WTC11 (cell line): ENCODE results near the gene HYOU1. TPM values are rescaled to one million over a fixed set of nuclear protein-coding genes. Genes with fewer than 3 reads are reported as not detected.

Experiments
- ARID4B ChIP-seq: sonication (generic); formaldehyde crosslinking; IDR thresholded peaks from 2 replicates; pipeline ENCODE4 v1.8.0; 2023; ENCODE audit warnings: missing genetic modification reagents, mild to moderate bottlenecking, borderline replicate concordance
- ATF1 ChIP-seq: sonication (generic); formaldehyde crosslinking; IDR thresholded peaks from 2 replicates; pipeline ENCODE4 v1.8.1; 2023; ENCODE audit warnings: mild to moderate bottlenecking, moderate library complexity, missing genetic modification reagents
- HMGXB4 ChIP-seq: sonication (generic); formaldehyde crosslinking; IDR thresholded peaks from 2 replicates; pipeline ENCODE4 v1.8.1; 2023; ENCODE audit warnings: mild to moderate bottlenecking, moderate library complexity, missing genetic modification reagents
- IRF2 ChIP-seq: sonication (generic); formaldehyde crosslinking; IDR thresholded peaks from 2 replicates; pipeline ENCODE4 v1.8.0; 2022; ENCODE audit warnings: low read depth, missing genetic modification reagents, borderline replicate concordance
- RELA ChIP-seq: sonication (generic); formaldehyde crosslinking; IDR thresholded peaks from 2 replicates; pipeline ENCODE4 v1.8.1; 2022; ENCODE audit warnings: missing genetic modification reagents, mild to moderate bottlenecking, borderline replicate concordance
- SMAD4 ChIP-seq: sonication (generic); formaldehyde crosslinking; IDR thresholded peaks from 2 replicates; pipeline ENCODE4 v1.8.0; 2022; ENCODE audit warnings: mild to moderate bottlenecking, missing genetic modification reagents
- TCF7 ChIP-seq: sonication (generic); formaldehyde crosslinking; IDR thresholded peaks from 2 replicates; pipeline ENCODE4 v1.8.0; 2022; ENCODE audit warnings: mild to moderate bottlenecking, low read depth, missing genetic modification reagents, moderate library complexity
- TEAD1 ChIP-seq: sonication (generic); formaldehyde crosslinking; IDR thresholded peaks from 2 replicates; pipeline ENCODE4 v1.8.0; 2022; ENCODE audit warnings: mild to moderate bottlenecking, missing genetic modification reagents
- TEAD4 ChIP-seq: sonication (generic); formaldehyde crosslinking; IDR thresholded peaks from 2 replicates; pipeline ENCODE4 v1.8.0; 2022; ENCODE audit warnings: mild to moderate bottlenecking, missing genetic modification reagents
- TP53 ChIP-seq: sonication (generic); formaldehyde crosslinking; IDR thresholded peaks from 2 replicates; pipeline ENCODE4 v1.8.1; 2023; ENCODE audit warnings: mild to moderate bottlenecking, missing genetic modification reagents
- ZNF138 ChIP-seq: sonication (generic); formaldehyde crosslinking; conservative IDR thresholded peaks from 2 replicates; pipeline ENCODE4 v1.8.1; 2022; ENCODE audit warnings: mild to moderate bottlenecking, moderate library complexity, missing genetic modification reagents
- ZNF281 ChIP-seq: sonication (generic); formaldehyde crosslinking; IDR thresholded peaks from 2 replicates; pipeline ENCODE4 v1.8.0; 2023; ENCODE audit warnings: mild to moderate bottlenecking, missing genetic modification reagents
- ZNF396 ChIP-seq: fragments of 250-450 bp; sonication (Bioruptor Pico); IDR thresholded peaks from 2 replicates; pipeline ENCODE4 v1.8.0; 2021; ENCODE audit warnings: mild to moderate bottlenecking, moderate library complexity, borderline replicate concordance
- ZNF416 ChIP-seq: fragments of 250-450 bp; sonication (Bioruptor Pico); IDR thresholded peaks from 2 replicates; pipeline ENCODE4 v1.9.0; 2021; ENCODE audit warnings: mild to moderate bottlenecking, inconsistent platforms
- ZNF423 ChIP-seq: fragments of 250-450 bp; sonication (Bioruptor Pico); IDR thresholded peaks from 2 replicates; pipeline ENCODE4 v2.1.2; 2022; ENCODE audit warnings: mild to moderate bottlenecking, moderate library complexity
- total RNA-seq: library from RNA; stranded (reverse); gene quantifications from 3 replicates; pipeline ENCODE4 v1.2.3, GENCODE V29; 2021
- TF ChIP-seq, protein P1 (sequence below): fragments of 250-450 bp; sonication (Bioruptor Pico); IDR thresholded peaks from 2 replicates; pipeline ENCODE4 v1.9.0; 2021; ENCODE audit warnings: mild to moderate bottlenecking
- TF ChIP-seq, protein P2 (sequence below): sonication (generic); formaldehyde crosslinking; IDR thresholded peaks from 2 replicates; pipeline ENCODE4 v1.8.0; 2022; ENCODE audit warnings: mild to moderate bottlenecking, missing genetic modification reagents
- TF ChIP-seq, protein P3 (sequence below): sonication (generic); formaldehyde crosslinking; IDR thresholded peaks from 2 replicates; pipeline ENCODE4 v1.8.1; 2022; ENCODE audit warnings: missing genetic modification reagents, borderline replicate concordance
- TF ChIP-seq, protein P4 (sequence below): fragments of 250-450 bp; sonication (Bioruptor Pico); IDR thresholded peaks from 2 replicates; pipeline ENCODE4 v1.8.0; 2021; ENCODE audit warnings: mild to moderate bottlenecking
- TF ChIP-seq, protein P5 (sequence below): sonication (generic); formaldehyde crosslinking; conservative IDR thresholded peaks from 2 replicates; pipeline ENCODE4 v1.8.1; 2023; ENCODE audit warnings: mild to moderate bottlenecking, low read depth, missing genetic modification reagents, moderate library complexity

Gene HYOU1
- total RNA-seq, 1 experiment from 2014 or later: 276 TPM

DNA sequence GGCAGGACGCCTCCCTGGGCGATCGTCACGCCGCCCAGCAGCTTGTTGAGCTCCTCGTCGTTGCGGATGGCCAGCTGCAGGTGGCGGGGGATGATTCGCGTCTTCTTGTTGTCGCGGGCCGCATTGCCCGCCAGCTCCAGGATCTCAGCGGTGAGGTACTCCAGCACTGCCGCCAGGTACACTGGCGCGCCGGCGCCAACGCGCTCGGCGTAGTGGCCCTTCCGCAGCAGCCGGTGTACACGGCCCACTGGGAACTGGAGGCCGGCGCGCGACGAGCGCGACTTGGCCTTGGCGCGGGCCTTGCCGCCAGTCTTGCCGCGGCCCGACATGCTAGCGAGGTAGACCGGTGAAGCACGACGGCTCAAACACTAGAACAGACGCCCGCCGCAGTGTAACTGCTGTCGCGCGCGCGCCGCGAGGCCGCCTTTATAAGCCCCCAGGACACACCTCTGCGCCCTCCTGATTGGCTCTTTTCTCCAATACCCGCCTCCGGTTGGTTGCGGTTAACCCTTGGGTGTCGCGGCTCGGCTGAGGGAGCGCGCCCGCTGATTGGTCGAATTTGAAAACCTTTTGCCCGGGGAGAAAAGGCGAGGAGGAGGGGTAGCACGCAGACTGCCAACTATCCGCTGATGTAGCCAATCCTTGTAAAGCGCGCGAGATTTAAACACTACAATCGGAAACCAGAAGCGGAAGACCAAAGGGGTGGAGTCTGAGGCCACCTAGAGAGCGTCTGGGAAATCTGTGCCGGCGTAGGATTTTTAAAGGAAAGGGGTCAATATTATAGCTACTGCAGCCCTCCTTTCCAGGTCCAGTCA lies 38.3 kb upstream of the HYOU1 start (continued):
- TF ChIP-seq ZNF281 (CRISPR knock-in tag) (peak; percentile 87; the same call in 1 of the 2 replicates), ZNF423 (CRISPR knock-in tag) (no peak), TEAD4 (peak; percentile 57), ZNF416 (CRISPR knock-in tag) (peak; percentile 95), TEAD1 (peak; percentile 90), IRF2 (no peak), ATF1 (0 out of 2 replicates have a peak, but pooled peaks have one; percentile 51), ZNF138 (peak; percentile 56; the same call in 1 of the 2 replicates), HMGXB4 (peak; percentile 93), TP53 (CRISPR knock-in tag) (peak; percentile 79; the same call in 1 of the 2 replicates), SMAD4 (CRISPR knock-in tag) (0 out of 2 replicates have a peak, but pooled peaks have one; percentile 76), ARID4B (CRISPR knock-in tag) (peak; percentile 99), RELA (CRISPR knock-in tag) (no peak; the same call in 1 of the 2 replicates), TCF7 (CRISPR knock-in tag) (peak; percentile 17; the same call in 1 of the 2 replicates), ZNF396 (CRISPR knock-in tag) (no peak)
- TF ChIP-seq, protein P1, sequence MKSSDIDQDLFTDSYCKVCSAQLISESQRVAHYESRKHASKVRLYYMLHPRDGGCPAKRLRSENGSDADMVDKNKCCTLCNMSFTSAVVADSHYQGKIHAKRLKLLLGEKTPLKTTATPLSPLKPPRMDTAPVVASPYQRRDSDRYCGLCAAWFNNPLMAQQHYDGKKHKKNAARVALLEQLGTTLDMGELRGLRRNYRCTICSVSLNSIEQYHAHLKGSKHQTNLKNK (CRISPR knock-in tag): peak; percentile 92
- TF ChIP-seq, protein P2, sequence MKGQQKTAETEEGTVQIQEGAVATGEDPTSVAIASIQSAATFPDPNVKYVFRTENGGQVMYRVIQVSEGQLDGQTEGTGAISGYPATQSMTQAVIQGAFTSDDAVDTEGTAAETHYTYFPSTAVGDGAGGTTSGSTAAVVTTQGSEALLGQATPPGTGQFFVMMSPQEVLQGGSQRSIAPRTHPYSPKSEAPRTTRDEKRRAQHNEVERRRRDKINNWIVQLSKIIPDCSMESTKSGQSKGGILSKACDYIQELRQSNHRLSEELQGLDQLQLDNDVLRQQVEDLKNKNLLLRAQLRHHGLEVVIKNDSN (CRISPR knock-in tag): peak; percentile 65; the same call in 1 of the 2 replicates
- TF ChIP-seq, protein P3, sequence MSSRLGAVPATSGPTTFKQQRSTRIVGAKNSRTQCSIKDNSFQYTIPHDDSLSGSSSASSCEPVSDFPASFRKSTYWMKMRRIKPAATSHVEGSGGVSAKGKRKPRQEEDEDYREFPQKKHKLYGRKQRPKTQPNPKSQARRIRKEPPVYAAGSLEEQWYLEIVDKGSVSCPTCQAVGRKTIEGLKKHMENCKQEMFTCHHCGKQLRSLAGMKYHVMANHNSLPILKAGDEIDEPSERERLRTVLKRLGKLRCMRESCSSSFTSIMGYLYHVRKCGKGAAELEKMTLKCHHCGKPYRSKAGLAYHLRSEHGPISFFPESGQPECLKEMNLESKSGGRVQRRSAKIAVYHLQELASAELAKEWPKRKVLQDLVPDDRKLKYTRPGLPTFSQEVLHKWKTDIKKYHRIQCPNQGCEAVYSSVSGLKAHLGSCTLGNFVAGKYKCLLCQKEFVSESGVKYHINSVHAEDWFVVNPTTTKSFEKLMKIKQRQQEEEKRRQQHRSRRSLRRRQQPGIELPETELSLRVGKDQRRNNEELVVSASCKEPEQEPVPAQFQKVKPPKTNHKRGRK (CRISPR knock-in tag): no peak
- TF ChIP-seq, protein P4, sequence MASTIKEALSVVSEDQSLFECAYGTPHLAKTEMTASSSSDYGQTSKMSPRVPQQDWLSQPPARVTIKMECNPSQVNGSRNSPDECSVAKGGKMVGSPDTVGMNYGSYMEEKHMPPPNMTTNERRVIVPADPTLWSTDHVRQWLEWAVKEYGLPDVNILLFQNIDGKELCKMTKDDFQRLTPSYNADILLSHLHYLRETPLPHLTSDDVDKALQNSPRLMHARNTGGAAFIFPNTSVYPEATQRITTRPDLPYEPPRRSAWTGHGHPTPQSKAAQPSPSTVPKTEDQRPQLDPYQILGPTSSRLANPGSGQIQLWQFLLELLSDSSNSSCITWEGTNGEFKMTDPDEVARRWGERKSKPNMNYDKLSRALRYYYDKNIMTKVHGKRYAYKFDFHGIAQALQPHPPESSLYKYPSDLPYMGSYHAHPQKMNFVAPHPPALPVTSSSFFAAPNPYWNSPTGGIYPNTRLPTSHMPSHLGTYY (CRISPR knock-in tag): peak; percentile 88; the same call in 1 of the 2 replicates
- TF ChIP-seq, protein P5, sequence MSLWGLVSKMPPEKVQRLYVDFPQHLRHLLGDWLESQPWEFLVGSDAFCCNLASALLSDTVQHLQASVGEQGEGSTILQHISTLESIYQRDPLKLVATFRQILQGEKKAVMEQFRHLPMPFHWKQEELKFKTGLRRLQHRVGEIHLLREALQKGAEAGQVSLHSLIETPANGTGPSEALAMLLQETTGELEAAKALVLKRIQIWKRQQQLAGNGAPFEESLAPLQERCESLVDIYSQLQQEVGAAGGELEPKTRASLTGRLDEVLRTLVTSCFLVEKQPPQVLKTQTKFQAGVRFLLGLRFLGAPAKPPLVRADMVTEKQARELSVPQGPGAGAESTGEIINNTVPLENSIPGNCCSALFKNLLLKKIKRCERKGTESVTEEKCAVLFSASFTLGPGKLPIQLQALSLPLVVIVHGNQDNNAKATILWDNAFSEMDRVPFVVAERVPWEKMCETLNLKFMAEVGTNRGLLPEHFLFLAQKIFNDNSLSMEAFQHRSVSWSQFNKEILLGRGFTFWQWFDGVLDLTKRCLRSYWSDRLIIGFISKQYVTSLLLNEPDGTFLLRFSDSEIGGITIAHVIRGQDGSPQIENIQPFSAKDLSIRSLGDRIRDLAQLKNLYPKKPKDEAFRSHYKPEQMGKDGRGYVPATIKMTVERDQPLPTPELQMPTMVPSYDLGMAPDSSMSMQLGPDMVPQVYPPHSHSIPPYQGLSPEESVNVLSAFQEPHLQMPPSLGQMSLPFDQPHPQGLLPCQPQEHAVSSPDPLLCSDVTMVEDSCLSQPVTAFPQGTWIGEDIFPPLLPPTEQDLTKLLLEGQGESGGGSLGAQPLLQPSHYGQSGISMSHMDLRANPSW (CRISPR knock-in tag): no peak
